Measurements from ENCODE around the gene SORCS1.

Gene SORCS1

GRCh38 chr10:106958589-106959361 is 205.7 kb downstream of the SORCS1 start:
- ChIA-PET CTCF (interaction anchor here (0.6 kb wide), 1 partner anchor 190 kb away, joined by 4 read pairs; no protein-coding TSS in a partner anchor), POLR2A (no interaction called here)
- TF ChIP-seq FOXK2 (IDR thresholded peaks at IDR 0.05) (no peak), ELF4 (IDR thresholded peaks at IDR 0.05) (no peak), L3MBTL2 (conservative IDR thresholded peaks at IDR 0.05) (no peak), TARDBP (IDR thresholded peaks at IDR 0.05) (no peak), ARNT (IDR thresholded peaks at IDR 0.05) (no peak), HDGF (IDR thresholded peaks at IDR 0.05; ENCODE audit: borderline replicate concordance) (no peak), PKNOX1 (IDR thresholded peaks at IDR 0.05) (no peak), NFRKB (IDR thresholded peaks at IDR 0.05) (no peak), ZNF384 (IDR thresholded peaks at IDR 0.05) (no peak), FOXA1 (IDR thresholded peaks at IDR 0.05) (no peak), BHLHE40 (IDR thresholded peaks at IDR 0.05; ENCODE audit: borderline replicate concordance) (no peak), SUZ12 (IDR thresholded peaks at IDR 0.05) (no peak), CTBP1 (IDR thresholded peaks at IDR 0.05; ENCODE audit: borderline replicate concordance) (no peak), LEF1 (IDR thresholded peaks at IDR 0.05; ENCODE audit: borderline replicate concordance) (no peak), FOXM1 (IDR thresholded peaks at IDR 0.05; ENCODE audit: borderline replicate concordance) (no peak), SP1 (IDR thresholded peaks at IDR 0.05) (no peak)
- no peak for DNase-seq (ENCODE audit: extremely low spot score)

GRCh38 chr10:106957823-106958588 is 206.5 kb downstream of the SORCS1 start:
- TF ChIP-seq SP1 (IDR thresholded peaks at IDR 0.05): no peak
- TF ChIP-seq FOXM1 (IDR thresholded peaks at IDR 0.05; ENCODE audit: borderline replicate concordance): no peak
- no peak for TF ChIP-seq ELF4 (IDR thresholded peaks at IDR 0.05)
- TF ChIP-seq FOXK2 (IDR thresholded peaks at IDR 0.05): no peak
- CTCF ChIA-PET: interaction anchor here (0.6 kb wide), 2 partner anchors 163 to 189 kb away, joined by 3 to 4 read pairs; no protein-coding TSS in a partner anchor
- POLR2A ChIA-PET: no interaction called here
- no peak for DNase-seq (ENCODE audit: extremely low spot score)

- TF ChIP-seq ZNF384 (IDR thresholded peaks at IDR 0.05): no peak
- no peak for TF ChIP-seq SUZ12 (IDR thresholded peaks at IDR 0.05)
- no peak for TF ChIP-seq FOXM1 (IDR thresholded peaks at IDR 0.05; ENCODE audit: borderline replicate concordance)
- no peak for TF ChIP-seq LEF1 (IDR thresholded peaks at IDR 0.05; ENCODE audit: borderline replicate concordance)
- TF ChIP-seq TARDBP (IDR thresholded peaks at IDR 0.05): no peak
- TF ChIP-seq NFRKB (IDR thresholded peaks at IDR 0.05): no peak
- TF ChIP-seq HDGF (IDR thresholded peaks at IDR 0.05; ENCODE audit: borderline replicate concordance): no peak
- ChIA-PET CTCF (no interaction called here), POLR2A (no interaction called here)
- DNase-seq (ENCODE audit: extremely low spot score): no peak
Observed at GRCh38 chr10:106956216-106956915, 208.1 kb downstream of the SORCS1 start.

- no peak for TF ChIP-seq PKNOX1 (IDR thresholded peaks at IDR 0.05)
- no peak for TF ChIP-seq TARDBP (IDR thresholded peaks at IDR 0.05)
- no peak for TF ChIP-seq LEF1 (IDR thresholded peaks at IDR 0.05; ENCODE audit: borderline replicate concordance)
- no peak for TF ChIP-seq HDGF (IDR thresholded peaks at IDR 0.05; ENCODE audit: borderline replicate concordance)
- no peak for TF ChIP-seq CTBP1 (IDR thresholded peaks at IDR 0.05; ENCODE audit: borderline replicate concordance)
- no peak for TF ChIP-seq ELF4 (IDR thresholded peaks at IDR 0.05)
- no peak for TF ChIP-seq BHLHE40 (IDR thresholded peaks at IDR 0.05; ENCODE audit: borderline replicate concordance)
- TF ChIP-seq SP1 (IDR thresholded peaks at IDR 0.05): no peak
- no peak for DNase-seq (ENCODE audit: extremely low spot score)
- POLR2A ChIA-PET: interaction anchor here (0.5 kb wide), 1 partner anchor 633 kb away, joined by 3 read pairs; no protein-coding TSS in a partner anchor
- CTCF ChIA-PET: interaction anchor here (0.6 kb wide), 1 partner anchor 23 kb away, joined by 3 read pairs; no protein-coding TSS in a partner anchor
Observed at GRCh38 chr10:106955133-106955532, 209.4 kb downstream of the SORCS1 start.

GRCh38 chr10:106952033-106952432 is 212.5 kb downstream of the SORCS1 start:
- CTCF ChIA-PET: interaction anchor here (0.6 kb wide), 1 partner anchor 40 kb away, joined by 4 read pairs; no protein-coding TSS in a partner anchor
- POLR2A ChIA-PET: no interaction called here
- no peak for TF ChIP-seq SP1 (IDR thresholded peaks at IDR 0.05)
- no peak for TF ChIP-seq PKNOX1 (IDR thresholded peaks at IDR 0.05)
- no peak for TF ChIP-seq CTBP1 (IDR thresholded peaks at IDR 0.05; ENCODE audit: borderline replicate concordance)
- no peak for TF ChIP-seq FOXK2 (IDR thresholded peaks at IDR 0.05)
- TF ChIP-seq ELF4 (IDR thresholded peaks at IDR 0.05): no peak
- DNase-seq (ENCODE audit: extremely low spot score): no peak

Data from HEK293T (cell line).